K562 (cell line): ENCODE data around the gene JPT1. TPM values are rescaled to one million over a fixed set of nuclear protein-coding genes. Genes with fewer than 3 reads are reported as not detected.

ENCODE experiments used
- BRD4 ChIP-seq: fragments of 200-600 bp; sonication (generic); IDR thresholded peaks from 2 replicates; pipeline ENCODE4 v1.6.1; 2017; ENCODE audit warnings: inconsistent platforms
- COPS2 ChIP-seq: fragments of 450-650 bp; conservative IDR thresholded peaks from 2 replicates; pipeline ENCODE4 v1.6.1; 2016; ENCODE audit warnings: mild to moderate bottlenecking, moderate library complexity
- ETV5 ChIP-seq: sonication (generic); formaldehyde crosslinking; IDR thresholded peaks from 2 replicates; pipeline ENCODE4 v1.4.0; 2020; ENCODE audit warnings: low read depth, mild to moderate bottlenecking, missing genetic modification reagents
- GATAD2B ChIP-seq: fragments of 450-650 bp; IDR thresholded peaks from 2 replicates; pipeline ENCODE4 v1.6.1; 2017; ENCODE audit warnings: mild to moderate bottlenecking, borderline replicate concordance
- JUND ChIP-seq, 2 experiments: IDR thresholded peaks; 2 replicates in 1 of 2; 3 replicates in 1 of 2; pipeline ENCODE4 v1.6.1; 2011; ENCODE audit warnings: borderline replicate concordance in 2 of 2, low read depth in 2 of 2, low read length in 2 of 2, improper control_type of control experiment in 1 of 2, missing biosample characterization in 1 of 2, missing genetic modification characterization in 1 of 2, missing genetic modification reagents in 1 of 2
- MEIS2 ChIP-seq: fragments of 450-650 bp; IDR thresholded peaks from 2 replicates; pipeline ENCODE4 v1.6.1; 2014; ENCODE audit warnings: mild to moderate bottlenecking; ENCODE audit not compliant: partially characterized antibody
- MIER1 ChIP-seq: fragments of 450-650 bp; IDR thresholded peaks from 2 replicates; pipeline ENCODE4 v1.6.1; 2016; ENCODE audit warnings: antibody characterized with exemption, mild to moderate bottlenecking, low read depth
- SETDB1 ChIP-seq: IDR thresholded peaks from one replicate; pipeline ENCODE4 v1.6.1; 2012; ENCODE audit warnings: low read length, control low read depth, inconsistent platforms
- TBP ChIP-seq: optimal IDR thresholded peaks from 2 replicates; pipeline ENCODE3; 2011; ENCODE audit warnings: low read depth, low read length, improper control_type of control experiment
- ZNF583 ChIP-seq: fragments of 250-450 bp; sonication (Bioruptor Pico); IDR thresholded peaks from 2 replicates; pipeline ENCODE4 v1.4.0; 2020
- ZSCAN29 ChIP-seq: fragments of 450-650 bp; IDR thresholded peaks from 2 replicates; pipeline ENCODE4 v1.6.1; 2017
- polyA plus RNA-seq, 8 experiments: library from polyadenylated mRNA; depleted of rRNA in 4 of 8; stranded (reverse) in 5 of 8; unstranded in 3 of 8; fragments of >200 nt; fragmentation: Nextera tagmentation in 2 of 8; fragmentation: Illumina TruSeq in 1 of 8; extraction: Ambion mirVana in 2 of 8; extraction: Trizol in 1 of 8; gene quantifications; 2 replicates each; pipeline versions ENCODE4 v1.2.1 to v1.2.3, GENCODE V29; 2011 to 2014; ENCODE audit warnings: inconsistent platforms in 1 of 8, missing spikeins in 1 of 8
- total RNA-seq, 7 experiments: library from RNA; depleted of rRNA in 6 of 7; stranded (reverse); fragments of >200 nt in 6 of 7; fragmentation: Illumina TruSeq in 2 of 7; extraction: Trizol in 2 of 7; gene quantifications; 2 replicates each; pipeline versions ENCODE4 v1.2.1 to v1.2.3, GENCODE V29; 2011 to 2021; ENCODE audit warnings: low replicate concordance in 1 of 7
- TF ChIP-seq, protein P1 (sequence below): fragments of 450-650 bp; IDR thresholded peaks from 2 replicates; pipeline ENCODE4 v1.6.1; 2017; ENCODE audit warnings: antibody characterized with exemption, mild to moderate bottlenecking
- TF ChIP-seq, protein P2 (sequence below), 2 experiments: fragments of 450-650 bp in 1 of 2; sonication (generic) in 1 of 2; formaldehyde crosslinking in 1 of 2; IDR thresholded peaks; 2 replicates each; pipeline versions ENCODE4 v1.7.1 to v1.9.0; 2016 to 2022; ENCODE audit warnings: inconsistent platforms in 1 of 2, mild to moderate bottlenecking in 1 of 2, missing genetic modification reagents in 1 of 2

The JPT1 gene
- total and polyA plus RNA-seq, 9 of the 15 experiments (the other 6 are each of a cell fraction or from before 2014, with no cell fraction given) = 56.7 to 292 (median 144) TPM

DNA sequence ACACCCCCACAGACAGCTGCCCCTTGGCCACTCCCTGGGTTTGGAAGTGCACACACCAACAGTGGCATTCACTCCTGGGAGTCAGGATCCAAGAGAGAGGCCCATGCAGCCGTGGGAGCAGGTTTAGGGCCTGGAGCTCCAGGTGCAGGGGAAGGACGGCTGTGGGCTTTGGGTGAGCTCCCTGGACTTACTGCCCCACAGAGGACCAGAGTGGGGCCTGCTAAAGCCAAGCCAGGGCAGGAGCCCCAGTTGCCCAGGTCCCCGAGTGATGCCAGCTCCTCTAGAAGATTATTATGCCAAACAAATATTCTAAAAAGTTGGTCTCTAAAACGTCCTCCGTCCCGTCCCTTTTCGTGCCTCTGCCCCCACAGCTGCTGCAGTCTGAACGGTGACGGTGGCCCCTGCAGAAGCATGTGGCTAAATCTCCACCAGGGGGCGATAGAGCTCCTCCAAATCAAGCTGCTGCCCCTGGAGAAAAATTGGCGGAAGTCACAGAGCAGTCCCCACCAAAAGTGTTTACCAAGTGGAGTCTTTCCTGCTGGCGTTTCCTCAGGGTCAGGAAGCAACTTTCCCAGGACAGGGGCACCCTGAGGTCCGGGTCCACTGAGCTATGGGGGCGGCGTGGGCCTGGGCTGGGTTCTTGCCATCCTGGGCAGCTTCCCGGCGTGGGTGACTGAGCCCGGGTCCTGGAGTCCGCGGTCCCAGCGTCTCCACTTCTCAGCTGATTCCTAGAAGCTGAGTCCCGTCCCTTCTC is 40.3 kb downstream of the JPT1 start (continued):
- TF ChIP-seq, protein P1, sequence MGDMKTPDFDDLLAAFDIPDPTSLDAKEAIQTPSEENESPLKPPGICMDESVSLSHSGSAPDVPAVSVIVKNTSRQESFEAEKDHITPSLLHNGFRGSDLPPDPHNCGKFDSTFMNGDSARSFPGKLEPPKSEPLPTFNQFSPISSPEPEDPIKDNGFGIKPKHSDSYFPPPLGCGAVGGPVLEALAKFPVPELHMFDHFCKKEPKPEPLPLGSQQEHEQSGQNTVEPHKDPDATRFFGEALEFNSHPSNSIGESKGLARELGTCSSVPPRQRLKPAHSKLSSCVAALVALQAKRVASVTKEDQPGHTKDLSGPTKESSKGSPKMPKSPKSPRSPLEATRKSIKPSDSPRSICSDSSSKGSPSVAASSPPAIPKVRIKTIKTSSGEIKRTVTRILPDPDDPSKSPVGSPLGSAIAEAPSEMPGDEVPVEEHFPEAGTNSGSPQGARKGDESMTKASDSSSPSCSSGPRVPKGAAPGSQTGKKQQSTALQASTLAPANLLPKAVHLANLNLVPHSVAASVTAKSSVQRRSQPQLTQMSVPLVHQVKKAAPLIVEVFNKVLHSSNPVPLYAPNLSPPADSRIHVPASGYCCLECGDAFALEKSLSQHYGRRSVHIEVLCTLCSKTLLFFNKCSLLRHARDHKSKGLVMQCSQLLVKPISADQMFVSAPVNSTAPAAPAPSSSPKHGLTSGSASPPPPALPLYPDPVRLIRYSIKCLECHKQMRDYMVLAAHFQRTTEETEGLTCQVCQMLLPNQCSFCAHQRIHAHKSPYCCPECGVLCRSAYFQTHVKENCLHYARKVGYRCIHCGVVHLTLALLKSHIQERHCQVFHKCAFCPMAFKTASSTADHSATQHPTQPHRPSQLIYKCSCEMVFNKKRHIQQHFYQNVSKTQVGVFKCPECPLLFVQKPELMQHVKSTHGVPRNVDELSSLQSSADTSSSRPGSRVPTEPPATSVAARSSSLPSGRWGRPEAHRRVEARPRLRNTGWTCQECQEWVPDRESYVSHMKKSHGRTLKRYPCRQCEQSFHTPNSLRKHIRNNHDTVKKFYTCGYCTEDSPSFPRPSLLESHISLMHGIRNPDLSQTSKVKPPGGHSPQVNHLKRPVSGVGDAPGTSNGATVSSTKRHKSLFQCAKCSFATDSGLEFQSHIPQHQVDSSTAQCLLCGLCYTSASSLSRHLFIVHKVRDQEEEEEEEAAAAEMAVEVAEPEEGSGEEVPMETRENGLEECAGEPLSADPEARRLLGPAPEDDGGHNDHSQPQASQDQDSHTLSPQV = peak; percentile 87
- no peak for TF ChIP-seq MEIS2
- peak; percentile 51 for TF ChIP-seq TBP
- TF ChIP-seq, protein P2, sequence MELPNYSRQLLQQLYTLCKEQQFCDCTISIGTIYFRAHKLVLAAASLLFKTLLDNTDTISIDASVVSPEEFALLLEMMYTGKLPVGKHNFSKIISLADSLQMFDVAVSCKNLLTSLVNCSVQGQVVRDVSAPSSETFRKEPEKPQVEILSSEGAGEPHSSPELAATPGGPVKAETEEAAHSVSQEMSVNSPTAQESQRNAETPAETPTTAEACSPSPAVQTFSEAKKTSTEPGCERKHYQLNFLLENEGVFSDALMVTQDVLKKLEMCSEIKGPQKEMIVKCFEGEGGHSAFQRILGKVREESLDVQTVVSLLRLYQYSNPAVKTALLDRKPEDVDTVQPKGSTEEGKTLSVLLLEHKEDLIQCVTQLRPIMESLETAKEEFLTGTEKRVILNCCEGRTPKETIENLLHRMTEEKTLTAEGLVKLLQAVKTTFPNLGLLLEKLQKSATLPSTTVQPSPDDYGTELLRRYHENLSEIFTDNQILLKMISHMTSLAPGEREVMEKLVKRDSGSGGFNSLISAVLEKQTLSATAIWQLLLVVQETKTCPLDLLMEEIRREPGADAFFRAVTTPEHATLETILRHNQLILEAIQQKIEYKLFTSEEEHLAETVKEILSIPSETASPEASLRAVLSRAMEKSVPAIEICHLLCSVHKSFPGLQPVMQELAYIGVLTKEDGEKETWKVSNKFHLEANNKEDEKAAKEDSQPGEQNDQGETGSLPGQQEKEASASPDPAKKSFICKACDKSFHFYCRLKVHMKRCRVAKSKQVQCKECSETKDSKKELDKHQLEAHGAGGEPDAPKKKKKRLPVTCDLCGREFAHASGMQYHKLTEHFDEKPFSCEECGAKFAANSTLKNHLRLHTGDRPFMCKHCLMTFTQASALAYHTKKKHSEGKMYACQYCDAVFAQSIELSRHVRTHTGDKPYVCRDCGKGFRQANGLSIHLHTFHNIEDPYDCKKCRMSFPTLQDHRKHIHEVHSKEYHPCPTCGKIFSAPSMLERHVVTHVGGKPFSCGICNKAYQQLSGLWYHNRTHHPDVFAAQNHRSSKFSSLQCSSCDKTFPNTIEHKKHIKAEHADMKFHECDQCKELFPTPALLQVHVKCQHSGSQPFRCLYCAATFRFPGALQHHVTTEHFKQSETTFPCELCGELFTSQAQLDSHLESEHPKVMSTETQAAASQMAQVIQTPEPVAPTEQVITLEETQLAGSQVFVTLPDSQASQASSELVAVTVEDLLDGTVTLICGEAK (IDR thresholded peaks at IDR 0.05) = peak; percentile 47; the same call in 1 of the 2 replicates
- TF ChIP-seq, protein P2 (CRISPR knock-in tag; IDR thresholded peaks at IDR 0.05) = no peak
- TF ChIP-seq ETV5 (CRISPR knock-in tag) = peak; percentile 78; the same call in 1 of the 2 replicates
- TF ChIP-seq MIER1 = no peak
- no peak for TF ChIP-seq ZNF583 (CRISPR knock-in tag)
- TF ChIP-seq COPS2 = no peak
- TF ChIP-seq BRD4 = no peak
- TF ChIP-seq ZSCAN29 = no peak
- no peak for TF ChIP-seq SETDB1
- peak; percentile 54; the same call in 1 of the 2 replicates for TF ChIP-seq JUND (IDR thresholded peaks at IDR 0.05; ENCODE audit: borderline replicate concordance, low read depth, low read length)
- TF ChIP-seq JUND (tag; IDR thresholded peaks at IDR 0.05; ENCODE audit: borderline replicate concordance, low read depth, low read length) = peak; percentile 46; the same call in 1 of the 3 replicates
- no peak for TF ChIP-seq GATAD2B
